Left ventricle myocardium inferior (tissue), 1 donor: Measurements from ENCODE around the gene FOXI1. TPM values are rescaled to one million over a fixed set of nuclear protein-coding genes. Genes with fewer than 3 reads are reported as not detected.
"Not testable (repeated sequence)": the region's sequence is repeated elsewhere in the genome, so short reads cannot be mapped to it uniquely, and the experiment has no call there.

Experiments
- DNase-seq: peaks from one replicate; pipeline ENCODE4 v3.0.0-alpha.2; 2020
- H3K27ac ChIP-seq: fragments of 200-600 bp; replicated peaks from 2 replicates; pipeline ENCODE4 v1.8.0; 2021
- H3K27me3 ChIP-seq: fragments of 200-600 bp; 2 replicates; pipeline ENCODE4 v1.8.0; 2021; ENCODE audit warnings: low read depth
- H3K36me3 ChIP-seq: fragments of 200-600 bp; 2 replicates; pipeline ENCODE4 v1.8.0; 2021
- H3K4me1 ChIP-seq: fragments of 200-600 bp; 2 replicates; pipeline ENCODE4 v1.8.0; 2021
- H3K4me3 ChIP-seq: fragments of 200-600 bp; 2 replicates; pipeline ENCODE4 v1.8.0; 2021; ENCODE audit warnings: mild to moderate bottlenecking, moderate library complexity
- H3K9me3 ChIP-seq: fragments of 200-600 bp; replicated peaks from 2 replicates; pipeline ENCODE4 v1.8.0; 2021
- intact Hi-C: fragments of 100-400 bp; cut with micrococcal nuclease; formaldehyde crosslinking; loops from one replicate; pipeline ENCODE4 v1.11.0; 2022
- total RNA-seq: library from RNA; stranded (reverse); fragmentation: NEBNext Ultra II Directional; extraction: Animal tissue kit (Norgen Biotek cat#: 25700); gene quantifications from one replicate; pipeline ENCODE4 v1.2.1, GENCODE V29; 2021
- TF ChIP-seq, protein P1 (sequence below): fragments of 200-600 bp; IDR thresholded peaks from 2 replicates; pipeline ENCODE4 v1.8.0; 2021; ENCODE audit warnings: antibody characterized with exemption, mild to moderate bottlenecking, borderline replicate concordance
- donor health status: DM: no; HTN: yes; CAD: no; lungs with severe emphysema.

FOXI1 gene
- total RNA-seq, 1 donor from 2014 or later = not detected

DNA sequence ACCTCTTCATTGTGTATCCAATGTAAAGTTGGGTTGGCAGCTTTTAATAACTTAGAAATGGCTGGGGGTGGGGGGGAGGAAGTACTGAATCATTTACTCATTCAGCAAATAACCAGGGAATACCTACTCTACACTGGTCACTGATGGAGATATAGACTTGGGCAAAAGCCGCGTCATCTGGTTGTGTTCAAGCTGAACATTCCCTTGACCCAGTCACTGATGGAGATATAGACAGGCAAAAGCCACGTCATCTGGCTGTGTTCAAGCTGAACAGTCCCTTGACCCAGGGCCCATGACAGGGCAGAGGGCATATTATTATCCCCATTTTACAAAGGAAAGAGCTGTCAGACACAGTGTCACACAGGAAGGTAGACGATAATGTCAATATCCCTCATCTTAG is 32.6 kb downstream of the FOXI1 start:
- intact Hi-C loops = no loop called here
- H3K27me3 ChIP-seq = no peaks in the 10 kb centered on the region
- no peak for DNase-seq
- H3K9me3 ChIP-seq = no peaks in the 10 kb centered on the region
- no peak overlapping the region for H3K27ac ChIP-seq
- H3K36me3 ChIP-seq = no peaks in the 10 kb centered on the region
- TF ChIP-seq, protein P1, sequence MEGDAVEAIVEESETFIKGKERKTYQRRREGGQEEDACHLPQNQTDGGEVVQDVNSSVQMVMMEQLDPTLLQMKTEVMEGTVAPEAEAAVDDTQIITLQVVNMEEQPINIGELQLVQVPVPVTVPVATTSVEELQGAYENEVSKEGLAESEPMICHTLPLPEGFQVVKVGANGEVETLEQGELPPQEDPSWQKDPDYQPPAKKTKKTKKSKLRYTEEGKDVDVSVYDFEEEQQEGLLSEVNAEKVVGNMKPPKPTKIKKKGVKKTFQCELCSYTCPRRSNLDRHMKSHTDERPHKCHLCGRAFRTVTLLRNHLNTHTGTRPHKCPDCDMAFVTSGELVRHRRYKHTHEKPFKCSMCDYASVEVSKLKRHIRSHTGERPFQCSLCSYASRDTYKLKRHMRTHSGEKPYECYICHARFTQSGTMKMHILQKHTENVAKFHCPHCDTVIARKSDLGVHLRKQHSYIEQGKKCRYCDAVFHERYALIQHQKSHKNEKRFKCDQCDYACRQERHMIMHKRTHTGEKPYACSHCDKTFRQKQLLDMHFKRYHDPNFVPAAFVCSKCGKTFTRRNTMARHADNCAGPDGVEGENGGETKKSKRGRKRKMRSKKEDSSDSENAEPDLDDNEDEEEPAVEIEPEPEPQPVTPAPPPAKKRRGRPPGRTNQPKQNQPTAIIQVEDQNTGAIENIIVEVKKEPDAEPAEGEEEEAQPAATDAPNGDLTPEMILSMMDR = no peak
- H3K4me1 ChIP-seq = no peaks in the 10 kb centered on the region
- H3K4me3 ChIP-seq = no peak overlapping the region

DNA sequence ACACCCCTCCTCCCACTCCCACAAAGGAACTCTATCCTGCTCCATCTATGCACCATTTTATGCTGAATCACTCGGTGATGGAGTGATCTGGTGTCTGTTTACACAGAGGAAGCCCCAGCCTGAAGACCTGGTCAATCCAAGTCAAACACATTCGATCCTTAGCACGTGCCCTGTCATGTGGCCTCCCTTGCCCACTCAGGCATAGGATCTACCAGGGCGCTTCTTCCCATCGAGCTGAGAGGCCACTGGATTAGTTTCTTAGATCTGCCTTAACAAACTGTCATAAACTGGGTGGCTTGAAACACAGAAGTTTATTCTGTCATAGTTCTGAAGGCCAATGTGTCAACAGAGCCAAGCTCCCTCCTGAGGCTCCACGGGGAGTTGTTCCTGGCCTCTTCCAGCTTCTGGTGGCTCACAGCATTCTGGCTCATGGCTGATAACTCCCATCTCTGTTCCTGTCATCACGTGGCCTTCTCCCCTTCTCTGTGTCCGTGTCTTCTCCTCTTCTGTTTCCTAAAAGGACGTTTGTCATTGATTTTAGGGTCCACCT is 34.2 kb downstream of the FOXI1 start:
- H3K4me3 ChIP-seq = no peak overlapping the region
- H3K4me1 ChIP-seq = no peaks in the 10 kb centered on the region
- TF ChIP-seq, protein P1 = no peak
- no peaks in the 10 kb centered on the region for H3K27me3 ChIP-seq
- no peaks in the 10 kb centered on the region for H3K36me3 ChIP-seq
- H3K9me3 ChIP-seq = no peaks in the 10 kb centered on the region
- H3K27ac ChIP-seq = no peak overlapping the region
- intact Hi-C loops = no loop called here
- DNase-seq = no peak

DNA sequence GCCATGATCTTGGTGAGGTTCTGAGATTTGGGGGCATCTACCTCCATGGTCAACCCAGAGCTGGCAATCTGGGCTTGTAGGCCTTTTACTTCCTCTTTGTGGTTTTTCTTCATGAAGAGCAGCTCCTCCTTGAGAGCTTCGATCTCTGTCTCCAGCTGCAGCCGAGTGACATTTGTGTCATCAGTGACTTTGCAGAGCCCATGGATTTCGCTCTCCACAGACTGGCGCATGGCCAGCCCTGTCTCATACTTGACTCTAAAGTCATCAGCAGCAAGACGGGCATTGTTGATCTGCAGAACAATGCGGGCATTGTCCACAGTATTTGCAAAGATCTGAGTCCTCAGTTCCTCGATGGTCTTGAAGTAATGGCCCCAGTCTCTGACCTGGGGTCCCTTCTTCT is 35.5 kb downstream of the FOXI1 start:
- H3K36me3 ChIP-seq, H3K9me3 ChIP-seq, intact Hi-C loops, H3K27me3 ChIP-seq, H3K27ac ChIP-seq, DNase-seq, H3K4me1 ChIP-seq, H3K4me3 ChIP-seq: not testable (repeated sequence)

DNA sequence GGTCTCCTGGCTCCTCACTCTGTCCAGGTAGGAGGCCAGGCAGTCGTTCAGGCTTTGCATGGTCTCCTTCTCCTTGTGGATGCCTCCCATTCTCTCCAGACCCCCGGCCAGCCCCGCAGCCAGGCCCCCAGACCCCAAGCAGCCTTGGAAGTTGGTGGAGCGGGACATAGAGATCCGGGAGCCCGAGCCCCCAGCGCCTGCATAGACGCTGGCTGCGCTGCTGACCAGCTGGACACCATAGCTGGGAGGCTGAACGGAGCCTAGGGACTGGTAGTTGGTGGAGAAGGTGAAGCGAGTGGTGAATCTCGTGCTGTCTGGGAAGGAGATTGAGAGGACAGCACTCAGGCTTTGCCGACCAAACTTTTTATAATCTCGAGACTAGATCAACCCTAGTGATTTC is 35.9 kb downstream of the FOXI1 start:
- TF ChIP-seq, protein P1 = no peak
- DNase-seq = no peak
- H3K27me3 ChIP-seq = no peaks in the 10 kb centered on the region
- H3K27ac ChIP-seq = no peak overlapping the region
- no peaks in the 10 kb centered on the region for H3K4me1 ChIP-seq
- H3K4me3 ChIP-seq = no peak overlapping the region
- H3K9me3 ChIP-seq = no peaks in the 10 kb centered on the region
- intact Hi-C loops = no loop called here
- H3K36me3 ChIP-seq = no peaks in the 10 kb centered on the region

DNA sequence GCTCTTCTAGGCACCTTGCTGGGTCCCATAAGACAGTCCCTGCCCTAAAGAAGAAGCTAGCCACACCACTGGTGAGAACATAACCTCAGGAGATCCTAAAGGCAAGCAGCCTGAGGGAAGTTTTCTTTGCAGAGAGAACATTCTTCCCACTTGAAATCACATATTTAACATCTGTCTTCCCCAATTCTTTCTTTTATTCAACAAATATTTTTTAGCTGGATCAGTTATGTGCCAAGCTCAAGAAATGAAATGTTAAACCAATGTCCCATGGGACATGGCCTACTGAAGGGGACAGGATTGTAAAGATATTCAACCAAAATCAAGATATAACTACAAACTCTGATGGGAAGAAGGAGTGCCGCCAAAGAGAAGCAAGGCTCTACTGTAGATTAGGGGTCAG is 36.5 kb downstream of the FOXI1 start:
- Histone ChIP-seq H3K27ac (no peak overlapping the region), H3K27me3 (no peaks in the 10 kb centered on the region), H3K4me3 (no peak overlapping the region), H3K36me3 (no peaks in the 10 kb centered on the region), H3K9me3 (no peaks in the 10 kb centered on the region), H3K4me1 (no peaks in the 10 kb centered on the region)
- no peak for DNase-seq
- intact Hi-C loops = no loop called here
- TF ChIP-seq, protein P1 = no peak

DNA sequence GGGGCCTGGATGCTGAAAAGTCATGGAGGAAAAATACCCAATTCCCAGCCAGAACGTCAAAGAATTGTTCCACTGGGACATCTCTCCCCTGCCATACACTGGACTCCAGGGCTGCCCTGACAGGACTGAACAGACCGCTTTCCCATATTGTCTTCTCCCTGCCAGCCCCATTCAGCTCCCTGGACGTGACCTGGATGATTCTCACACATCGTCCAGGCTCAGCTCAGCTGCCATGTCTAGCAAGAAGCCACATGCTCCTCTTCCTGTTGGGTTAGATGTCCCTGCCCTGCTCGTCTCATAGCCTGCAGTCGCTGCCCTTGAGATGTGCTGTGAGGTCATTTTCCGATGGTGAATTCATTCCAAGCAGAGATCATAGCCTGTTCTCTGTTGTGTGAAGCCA is 37.4 kb downstream of the FOXI1 start:
- TF ChIP-seq, protein P1 = no peak
- Histone ChIP-seq H3K27me3 (no peaks in the 10 kb centered on the region), H3K27ac (no peak overlapping the region), H3K4me1 (no peaks in the 10 kb centered on the region), H3K36me3 (no peaks in the 10 kb centered on the region), H3K4me3 (no peak overlapping the region), H3K9me3 (no peaks in the 10 kb centered on the region)
- DNase-seq = no peak
- intact Hi-C loops = no loop called here
